WTC11 (cell line): ENCODE data around the gene SALL1. TPM values are rescaled to one million over a fixed set of nuclear protein-coding genes. Genes with fewer than 3 reads are reported as not detected.
A peak's percentile ranks its signal among the peaks of the same experiment; 100 is the strongest.

Experiments used
- ATAC-seq: fragments of 200-7000 bp; cut with Tn5 transposase; 2 replicates; pipeline ENCODE4 v1.10.0; 2021; ENCODE audit warnings: mild to moderate bottlenecking, moderate library complexity
- CTCF ChIA-PET: fragments of 300-600 bp; sonication (Branson Sonifier 250); formaldehyde crosslinking; loops from one replicate; lab custom pipeline; 2021; ENCODE audit warnings: antibody characterized with exemption; lab: Charles Lee
- POLR2A ChIA-PET: fragments of 350-600 bp; sonication (Branson Sonifier 250); formaldehyde crosslinking; loops from one replicate; lab custom pipeline; 2021; ENCODE audit warnings: antibody characterized with exemption; lab: Charles Lee
- DNase-seq: peaks from one replicate; pipeline ENCODE4 v3.0.0; 2021; ENCODE audit warnings: low spot score
- H3K27ac Mint-ChIP-seq: 2 replicates; pipeline ENCODE4 v1.8.0; 2021; ENCODE audit warnings: mixed read lengths
- H3K27me3 Mint-ChIP-seq: 2 replicates; pipeline ENCODE4 v1.8.0; 2021; ENCODE audit warnings: low read depth, mild to moderate bottlenecking, moderate library complexity, mixed read lengths
- H3K36me3 Mint-ChIP-seq: 2 replicates; pipeline ENCODE4 v1.8.0; 2021; ENCODE audit warnings: mixed read lengths
- H3K4me1 Mint-ChIP-seq: 2 replicates; pipeline ENCODE4 v1.8.0; 2022; ENCODE audit warnings: mixed read lengths
- H3K4me3 Mint-ChIP-seq: 2 replicates; pipeline ENCODE4 v1.8.0; 2021; ENCODE audit warnings: mild to moderate bottlenecking, moderate library complexity, mixed read lengths
- H3K9me3 Mint-ChIP-seq: 2 replicates; pipeline ENCODE4 v1.8.0; 2021; ENCODE audit warnings: mixed read lengths
- AFF4 ChIP-seq: sonication (generic); formaldehyde crosslinking; IDR thresholded peaks from 2 replicates; pipeline ENCODE4 v1.8.1; 2023; ENCODE audit warnings: mild to moderate bottlenecking, missing genetic modification reagents, borderline replicate concordance
- ATF2 ChIP-seq: sonication (generic); formaldehyde crosslinking; IDR thresholded peaks from 2 replicates; pipeline ENCODE4 v1.8.1; 2022; ENCODE audit warnings: low read depth, missing genetic modification reagents, borderline replicate concordance
- FOXP4 ChIP-seq: sonication (generic); formaldehyde crosslinking; IDR thresholded peaks from 2 replicates; pipeline ENCODE4 v1.8.0; 2022; ENCODE audit warnings: mild to moderate bottlenecking, missing genetic modification reagents
- GABPB1 ChIP-seq: sonication (generic); formaldehyde crosslinking; IDR thresholded peaks from 2 replicates; pipeline ENCODE4 v1.8.1; 2023; ENCODE audit warnings: mild to moderate bottlenecking, missing genetic modification reagents
- GTF2I ChIP-seq: fragments of 250-450 bp; sonication (Bioruptor Pico); conservative IDR thresholded peaks from 2 replicates; pipeline ENCODE4 v1.4.0; 2021; ENCODE audit warnings: mild to moderate bottlenecking
- HMGA2 ChIP-seq: fragments of 250-450 bp; sonication (Bioruptor Pico); IDR thresholded peaks from 2 replicates; pipeline ENCODE4 v1.4.0; 2021; ENCODE audit warnings: mild to moderate bottlenecking, moderate library complexity
- IRF2 ChIP-seq: sonication (generic); formaldehyde crosslinking; IDR thresholded peaks from 2 replicates; pipeline ENCODE4 v1.8.0; 2022; ENCODE audit warnings: low read depth, missing genetic modification reagents, borderline replicate concordance
- MLX ChIP-seq: sonication (generic); formaldehyde crosslinking; IDR thresholded peaks from 2 replicates; pipeline ENCODE4 v1.8.1; 2023; ENCODE audit warnings: mild to moderate bottlenecking, missing genetic modification reagents, moderate library complexity
- NFYB ChIP-seq: sonication (generic); formaldehyde crosslinking; conservative IDR thresholded peaks from 2 replicates; pipeline ENCODE4 v1.8.0; 2022; ENCODE audit warnings: low read depth, missing genetic modification reagents
- SMAD3 ChIP-seq: sonication (generic); formaldehyde crosslinking; IDR thresholded peaks from 2 replicates; pipeline ENCODE4 v1.8.0; 2022; ENCODE audit warnings: missing genetic modification reagents, mild to moderate bottlenecking, borderline replicate concordance
- USF1 ChIP-seq: sonication (generic); formaldehyde crosslinking; IDR thresholded peaks from 2 replicates; pipeline ENCODE4 v1.8.0; 2022; ENCODE audit warnings: mild to moderate bottlenecking, missing genetic modification reagents
- ZBTB43 ChIP-seq: sonication (generic); formaldehyde crosslinking; IDR thresholded peaks from 2 replicates; pipeline ENCODE4 v1.8.1; 2023; ENCODE audit warnings: mild to moderate bottlenecking, missing genetic modification reagents
- ZMAT4 ChIP-seq: fragments of 250-450 bp; sonication (Bioruptor Pico); IDR thresholded peaks from 2 replicates; pipeline ENCODE4 v1.9.0; 2021; ENCODE audit warnings: mild to moderate bottlenecking
- ZNF219 ChIP-seq: sonication (generic); formaldehyde crosslinking; IDR thresholded peaks from 2 replicates; pipeline ENCODE4 v1.8.0; 2023; ENCODE audit warnings: missing genetic modification reagents, mild to moderate bottlenecking, borderline replicate concordance
- ZNF281 ChIP-seq: sonication (generic); formaldehyde crosslinking; IDR thresholded peaks from 2 replicates; pipeline ENCODE4 v1.8.0; 2023; ENCODE audit warnings: mild to moderate bottlenecking, missing genetic modification reagents
- ZNF317 ChIP-seq: sonication (generic); formaldehyde crosslinking; IDR thresholded peaks from 2 replicates; pipeline ENCODE4 v1.8.1; 2023; ENCODE audit warnings: low read depth, mild to moderate bottlenecking, moderate library complexity, missing genetic modification reagents, borderline replicate concordance
- total RNA-seq: library from RNA; stranded (reverse); gene quantifications from 3 replicates; pipeline ENCODE4 v1.2.3, GENCODE V29; 2021

Gene SALL1
- total RNA-seq, 1 experiment from 2014 or later, result 63.9 TPM

- TF ChIP-seq ZBTB43 (CRISPR knock-in tag) (0 out of 2 replicates have a peak, but pooled peaks have one; percentile 63), MLX (CRISPR knock-in tag) (no peak), ZMAT4 (CRISPR knock-in tag) (no peak), AFF4 (CRISPR knock-in tag) (no peak), USF1 (no peak), GABPB1 (CRISPR knock-in tag) (no peak)
Measured at GRCh38 chr16:51134269-51134812, 16.7 kb downstream of the SALL1 start (continued).

GRCh38 chr16:51133688-51134087 is 17.4 kb downstream of the SALL1 start:
- ChIA-PET POLR2A (interaction anchor here (2.0 kb wide), 1 partner anchor 19 kb away, joined by 8 read pairs; no protein-coding TSS in a partner anchor), CTCF (interaction anchor here (0.6 to 1.4 kb wide), 8 partner anchors 9 to 608 kb away, joined by 3 to 7 read pairs (median 3); no protein-coding TSS in a partner anchor)
- Mint-ChIP-seq H3K4me3 (peak overlapping the region; percentile 92), H3K27ac (peak overlapping the region; percentile 69), H3K36me3 (peaks cover 25% of the 10 kb centered on the region), H3K27me3 (no peaks in the 10 kb centered on the region), H3K4me1 (peaks cover 43% of the 10 kb centered on the region), H3K9me3 (no peaks in the 10 kb centered on the region)
- ATAC-seq, result peak; percentile 9; the same call in 1 of the 2 replicates
- DNase-seq, result no peak
- TF ChIP-seq ZNF317, result no peak
- TF ChIP-seq ATF2 (CRISPR knock-in tag), result no peak
- no peak for TF ChIP-seq ZNF281 (CRISPR knock-in tag)
- TF ChIP-seq NFYB (CRISPR knock-in tag), result no peak
- TF ChIP-seq SMAD3 (CRISPR knock-in tag), result no peak
- TF ChIP-seq IRF2 (CRISPR knock-in tag), result no peak
- no peak for TF ChIP-seq FOXP4 (CRISPR knock-in tag)
- no peak for TF ChIP-seq GTF2I (CRISPR knock-in tag)
- no peak for TF ChIP-seq ZNF219 (CRISPR knock-in tag)
- TF ChIP-seq HMGA2 (CRISPR knock-in tag), result no peak
